K562 (cell line): ENCODE results near the gene USP20. TPM values are rescaled to one million over a fixed set of nuclear protein-coding genes. Genes with fewer than 3 reads are reported as not detected.

ENCODE experiments used
- CAMTA2 ChIP-seq: fragments of 250-450 bp; sonication (Bioruptor Pico); conservative IDR thresholded peaks from 2 replicates; pipeline ENCODE4 v1.5.1; 2022
- CREB1 ChIP-seq, 2 experiments: sonication (generic) in 1 of 2; formaldehyde crosslinking in 1 of 2; IDR thresholded peaks; 2 replicates each; pipeline versions ENCODE4 v1.6.1 to v1.8.0; 2012 to 2022; ENCODE audit warnings: inconsistent platforms in 1 of 2, mild to moderate bottlenecking in 1 of 2, missing genetic modification reagents in 1 of 2, moderate library complexity in 1 of 2
- HCFC1 ChIP-seq: IDR thresholded peaks from 2 replicates; pipeline ENCODE4 v1.6.1; 2012; ENCODE audit warnings: low read depth, low read length, improper control_type of control experiment
- HOXB6 ChIP-seq: fragments of 250-450 bp; sonication (Bioruptor Pico); IDR thresholded peaks from 2 replicates; pipeline ENCODE4 v1.5.1; 2022; ENCODE audit warnings: mild to moderate bottlenecking, borderline replicate concordance
- KAT8 ChIP-seq: fragments of 450-650 bp; IDR thresholded peaks from 2 replicates; pipeline ENCODE4 v1.6.1; 2016; ENCODE audit warnings: low read depth, mild to moderate bottlenecking
- MAX ChIP-seq: sonication (generic); formaldehyde crosslinking; IDR thresholded peaks from 2 replicates; pipeline ENCODE4 v1.9.0; 2022; ENCODE audit warnings: mild to moderate bottlenecking, missing genetic modification reagents
- MTA1 ChIP-seq: fragments of 450-650 bp; IDR thresholded peaks from 2 replicates; pipeline ENCODE4 v1.6.1; 2017; ENCODE audit warnings: borderline replicate concordance
- NBN ChIP-seq: fragments of 450-650 bp; IDR thresholded peaks from 2 replicates; pipeline ENCODE4 v1.6.1; 2016; ENCODE audit warnings: low read depth, mild to moderate bottlenecking
- PHF20 ChIP-seq: fragments of 450-650 bp; IDR thresholded peaks from 2 replicates; pipeline ENCODE4 v1.6.1; 2018; ENCODE audit not compliant: partially characterized antibody
- PRDM10 ChIP-seq: fragments of 450-650 bp; IDR thresholded peaks from 2 replicates; pipeline ENCODE4 v1.6.1; 2018; ENCODE audit not compliant: partially characterized antibody
- PURB ChIP-seq: sonication (generic); formaldehyde crosslinking; IDR thresholded peaks from 2 replicates; pipeline ENCODE4 v1.9.0; 2021; ENCODE audit warnings: low read depth, mild to moderate bottlenecking, missing genetic modification reagents
- RBM34 ChIP-seq: fragments of 200-400 bp; formaldehyde crosslinking; IDR thresholded peaks from 2 replicates; pipeline ENCODE4 v1.6.1; 2018; ENCODE audit warnings: low read length, borderline replicate concordance; ENCODE audit not compliant: insufficient read depth
- RBM39 ChIP-seq: fragments of 200-400 bp; formaldehyde crosslinking; optimal IDR thresholded peaks from 2 replicates; pipeline ENCODE3; 2018; ENCODE audit warnings: low read depth, low read length
- SIX5 ChIP-seq, 2 experiments: IDR thresholded peaks; 2 replicates each; pipeline ENCODE4 v1.6.1; 2011; ENCODE audit warnings: low read length in 2 of 2, borderline replicate concordance in 1 of 2, low read depth in 1 of 2, mild to moderate bottlenecking in 1 of 2, moderate library complexity in 1 of 2; ENCODE audit not compliant: insufficient read depth in 1 of 2
- SPI1 ChIP-seq: IDR thresholded peaks from 2 replicates; pipeline ENCODE4 v1.6.1; 2011; ENCODE audit warnings: low read depth, low read length, control low read depth, borderline replicate concordance
- ZNF280A ChIP-seq: fragments of 450-650 bp; IDR thresholded peaks from 2 replicates; pipeline ENCODE4 v1.6.1; 2018; ENCODE audit warnings: mild to moderate bottlenecking, low read depth; ENCODE audit not compliant: partially characterized antibody
- ZNF347 ChIP-seq: fragments of 450-650 bp; formaldehyde crosslinking; IDR thresholded peaks from 2 replicates; pipeline ENCODE4 v1.4.0; 2020; ENCODE audit warnings: low read depth, mild to moderate bottlenecking, moderate library complexity
- ZNF436 ChIP-seq: fragments of 250-450, 450-650 bp; sonication (Bioruptor Pico); formaldehyde crosslinking; IDR thresholded peaks from 2 replicates; pipeline ENCODE4 v1.7.0; 2020; ENCODE audit warnings: mild to moderate bottlenecking
- ZNF644 ChIP-seq: fragments of 200-800 bp; sonication (Bioruptor generic); IDR thresholded peaks from 2 replicates; pipeline ENCODE4 v1.6.1; 2016; ENCODE audit warnings: low read depth, missing genetic modification characterization, missing compliant biosample characterization
- ZNF695 ChIP-seq: fragments of 450-650 bp; formaldehyde crosslinking; IDR thresholded peaks from 2 replicates; pipeline ENCODE4 v1.4.0; 2020; ENCODE audit warnings: mild to moderate bottlenecking, moderate library complexity
- polyA plus RNA-seq, 8 experiments: library from polyadenylated mRNA; depleted of rRNA in 4 of 8; stranded (reverse) in 5 of 8; unstranded in 3 of 8; fragments of >200 nt; fragmentation: Nextera tagmentation in 2 of 8; fragmentation: Illumina TruSeq in 1 of 8; extraction: Ambion mirVana in 2 of 8; extraction: Trizol in 1 of 8; gene quantifications; 2 replicates each; pipeline versions ENCODE4 v1.2.1 to v1.2.3, GENCODE V29; 2011 to 2014; ENCODE audit warnings: inconsistent platforms in 1 of 8, missing spikeins in 1 of 8
- total RNA-seq, 7 experiments: library from RNA; depleted of rRNA in 6 of 7; stranded (reverse); fragments of >200 nt in 6 of 7; fragmentation: Illumina TruSeq in 2 of 7; extraction: Trizol in 2 of 7; gene quantifications; 2 replicates each; pipeline versions ENCODE4 v1.2.1 to v1.2.3, GENCODE V29; 2011 to 2021; ENCODE audit warnings: low replicate concordance in 1 of 7
- TF ChIP-seq, protein P1 (sequence below), 2 experiments: fragments of 200-800 bp in 1 of 2; sonication (Bioruptor generic) in 1 of 2; sonication (generic) in 1 of 2; formaldehyde crosslinking in 1 of 2; IDR thresholded peaks in 1 of 2; conservative IDR thresholded peaks in 1 of 2; 2 replicates each; pipeline versions ENCODE4 v1.5.0 to v1.6.1; 2016 to 2020; ENCODE audit warnings: missing compliant biosample characterization in 1 of 2, missing genetic modification characterization in 1 of 2, missing genetic modification reagents in 1 of 2

Gene USP20
- total and polyA plus RNA-seq, 9 of the 15 experiments (the other 6 are each of a cell fraction or from before 2014, with no cell fraction given), result 1.9 to 136 (median 49.1) TPM

DNA sequence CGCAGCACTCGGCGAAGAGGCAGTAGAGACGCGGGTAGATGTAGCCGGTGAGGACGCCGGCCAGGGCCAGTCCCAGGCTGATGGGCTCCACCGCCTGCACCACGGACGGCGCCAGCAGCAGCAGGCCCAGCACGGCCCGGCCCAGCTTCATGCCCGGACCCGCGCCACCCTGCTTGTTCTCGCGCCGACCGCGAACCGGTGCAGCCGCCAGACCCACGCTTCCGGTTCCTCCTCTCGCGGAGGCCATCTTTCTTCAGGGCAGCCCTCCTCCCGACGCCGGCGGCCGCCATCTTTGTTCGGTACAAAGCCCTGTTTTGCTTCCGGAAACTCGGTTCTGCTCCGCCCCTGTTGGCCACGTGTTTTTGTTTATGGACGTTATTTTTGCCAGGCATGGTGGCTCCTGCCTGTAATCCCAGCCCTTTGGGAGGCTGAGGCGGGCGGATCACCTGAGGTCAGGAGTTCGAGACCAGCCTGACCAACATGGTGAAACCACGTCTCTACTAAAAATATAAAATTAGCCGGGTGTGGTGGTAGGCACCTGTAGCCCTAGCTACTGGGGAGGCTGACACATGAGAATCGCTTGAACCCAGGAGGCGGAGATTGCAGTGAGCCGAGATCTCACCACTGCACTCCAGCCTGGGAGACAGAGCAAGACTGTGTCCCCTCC lies 11.2 kb upstream of the USP20 start, which contains the start of gene TOR1A (continued):
- TF ChIP-seq ZNF280A, result no peak
- peak; percentile 60 for TF ChIP-seq SPI1
- TF ChIP-seq HOXB6, result 0 out of 2 replicates have a peak, but pooled peaks have one; percentile 8
- no peak for TF ChIP-seq ZNF347 (CRISPR knock-in tag)
- no peak for TF ChIP-seq RBM39
- peak; percentile 62 for TF ChIP-seq CREB1 (IDR thresholded peaks at IDR 0.05)
- peak; percentile 75; the same call in 1 of the 2 replicates for TF ChIP-seq CREB1 (CRISPR knock-in tag; IDR thresholded peaks at IDR 0.05)
- TF ChIP-seq NBN, result peak; percentile 74; the same call in 1 of the 2 replicates
- no peak for TF ChIP-seq PURB
- peak; percentile 96 for TF ChIP-seq PHF20
- TF ChIP-seq ZNF644 (tag), result peak; percentile 97
- TF ChIP-seq ZNF436, result no peak
- TF ChIP-seq KAT8, result no peak
- TF ChIP-seq PRDM10, result peak; percentile 41
- peak; percentile 98 for TF ChIP-seq MAX (CRISPR knock-in tag)
- TF ChIP-seq CAMTA2 (CRISPR knock-in tag), result no peak
- peak; percentile 36; the same call in 1 of the 2 replicates for TF ChIP-seq MTA1
- TF ChIP-seq, protein P1, sequence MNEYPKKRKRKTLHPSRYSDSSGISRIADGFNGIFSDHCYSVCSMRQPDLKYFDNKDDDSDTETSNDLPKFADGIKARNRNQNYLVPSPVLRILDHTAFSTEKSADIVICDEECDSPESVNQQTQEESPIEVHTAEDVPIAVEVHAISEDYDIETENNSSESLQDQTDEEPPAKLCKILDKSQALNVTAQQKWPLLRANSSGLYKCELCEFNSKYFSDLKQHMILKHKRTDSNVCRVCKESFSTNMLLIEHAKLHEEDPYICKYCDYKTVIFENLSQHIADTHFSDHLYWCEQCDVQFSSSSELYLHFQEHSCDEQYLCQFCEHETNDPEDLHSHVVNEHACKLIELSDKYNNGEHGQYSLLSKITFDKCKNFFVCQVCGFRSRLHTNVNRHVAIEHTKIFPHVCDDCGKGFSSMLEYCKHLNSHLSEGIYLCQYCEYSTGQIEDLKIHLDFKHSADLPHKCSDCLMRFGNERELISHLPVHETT (CRISPR knock-in tag; conservative IDR thresholded peaks at IDR 0.05 in 1 of 2, IDR thresholded peaks at IDR 0.05 in 1 of 2), result peak in 1 of 2 experiments; percentile 96; a peak in 2 of 4 replicates
- no peak for TF ChIP-seq ZNF695 (CRISPR knock-in tag)
- TF ChIP-seq RBM34, result no peak
- TF ChIP-seq SIX5 (IDR thresholded peaks at IDR 0.05; ENCODE audit: borderline replicate concordance in 1 of 2, insufficient read depth in 1 of 2, low read depth in 1 of 2, low read length in 2 of 2), result peak; percentile 83 to 88
- peak; percentile 97 for TF ChIP-seq HCFC1
